ENCODE data around the gene WIPI1. TPM values are rescaled to one million over a fixed set of nuclear protein-coding genes. Genes with fewer than 3 reads are reported as not detected.

WIPI1 gene, protein sequence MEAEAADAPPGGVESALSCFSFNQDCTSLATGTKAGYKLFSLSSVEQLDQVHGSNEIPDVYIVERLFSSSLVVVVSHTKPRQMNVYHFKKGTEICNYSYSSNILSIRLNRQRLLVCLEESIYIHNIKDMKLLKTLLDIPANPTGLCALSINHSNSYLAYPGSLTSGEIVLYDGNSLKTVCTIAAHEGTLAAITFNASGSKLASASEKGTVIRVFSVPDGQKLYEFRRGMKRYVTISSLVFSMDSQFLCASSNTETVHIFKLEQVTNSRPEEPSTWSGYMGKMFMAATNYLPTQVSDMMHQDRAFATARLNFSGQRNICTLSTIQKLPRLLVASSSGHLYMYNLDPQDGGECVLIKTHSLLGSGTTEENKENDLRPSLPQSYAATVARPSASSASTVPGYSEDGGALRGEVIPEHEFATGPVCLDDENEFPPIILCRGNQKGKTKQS
- total RNA-seq (10 to 100 TPM; 18.9 to 28.5 (median 22.3) TPM), polyA plus RNA-seq (10 to 100 TPM; 63.2 to 78.8 (median 78.1) TPM)

DNA sequence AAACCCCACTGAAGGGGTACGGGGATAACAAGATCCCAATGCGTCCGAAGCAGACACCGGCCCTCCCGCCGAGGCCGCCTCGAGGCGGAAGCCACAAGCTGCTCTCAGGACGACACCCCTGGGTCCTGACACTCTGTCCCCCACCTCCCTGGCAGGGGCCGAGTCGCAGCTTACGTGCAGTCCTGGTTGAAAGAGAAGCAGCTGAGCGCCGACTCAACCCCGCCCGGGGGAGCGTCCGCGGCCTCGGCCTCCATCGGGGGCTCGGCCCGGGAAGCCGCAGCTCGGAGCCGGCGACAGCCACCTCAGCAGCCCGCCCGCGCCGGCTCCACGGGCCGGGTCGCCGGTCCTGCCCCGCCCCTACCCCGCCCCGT lies at the start of gene WIPI1:
WIPI1 (minus strand) TSS at position 329 of the 371 bp plus-strand sequence; CDS start at position 254, 75 bp downstream.
- peak; percentile 82 for DNase-seq
- WGBS, 2 donors = 0% methylated on average over 36 to 37 of the region's 39 CpGs
- Histone ChIP-seq H3K27me3 (no peaks in the 10 kb centered on the region), H3K36me3 (peaks cover 0 to 6% (median under 1%) of the 10 kb centered on the region in 4 donors), H3K9me3 (no peaks in the 10 kb centered on the region), H3K4me3 (peak within 1 kb of the TSS; percentile 57 to 88 (median 84)), H3K4me1 (peaks cover 0 to 21% (median 17%) of the 10 kb centered on the region in 4 donors), H3K27ac (peak within 1 kb of the TSS; percentile 96 to 98 (median 97))
- TF ChIP-seq EP300 (IDR thresholded peaks at IDR 0.05) (no peak), POLR2AphosphoS5 (IDR thresholded peaks at IDR 0.05) (peak in 2 of 4 donors; percentile 37 to 60), POLR2A (IDR thresholded peaks at IDR 0.05) (peak; percentile 30 to 42)
- TF ChIP-seq, protein P1, sequence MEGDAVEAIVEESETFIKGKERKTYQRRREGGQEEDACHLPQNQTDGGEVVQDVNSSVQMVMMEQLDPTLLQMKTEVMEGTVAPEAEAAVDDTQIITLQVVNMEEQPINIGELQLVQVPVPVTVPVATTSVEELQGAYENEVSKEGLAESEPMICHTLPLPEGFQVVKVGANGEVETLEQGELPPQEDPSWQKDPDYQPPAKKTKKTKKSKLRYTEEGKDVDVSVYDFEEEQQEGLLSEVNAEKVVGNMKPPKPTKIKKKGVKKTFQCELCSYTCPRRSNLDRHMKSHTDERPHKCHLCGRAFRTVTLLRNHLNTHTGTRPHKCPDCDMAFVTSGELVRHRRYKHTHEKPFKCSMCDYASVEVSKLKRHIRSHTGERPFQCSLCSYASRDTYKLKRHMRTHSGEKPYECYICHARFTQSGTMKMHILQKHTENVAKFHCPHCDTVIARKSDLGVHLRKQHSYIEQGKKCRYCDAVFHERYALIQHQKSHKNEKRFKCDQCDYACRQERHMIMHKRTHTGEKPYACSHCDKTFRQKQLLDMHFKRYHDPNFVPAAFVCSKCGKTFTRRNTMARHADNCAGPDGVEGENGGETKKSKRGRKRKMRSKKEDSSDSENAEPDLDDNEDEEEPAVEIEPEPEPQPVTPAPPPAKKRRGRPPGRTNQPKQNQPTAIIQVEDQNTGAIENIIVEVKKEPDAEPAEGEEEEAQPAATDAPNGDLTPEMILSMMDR (IDR thresholded peaks at IDR 0.05) = no peak
- intact Hi-C loops (cut with DNase I) = loop anchor here (5.0 kb wide), 2 partner anchors 55 to 210 kb away; partner anchors contain the start of genes AMZ2 and PRKAR1A

DNA sequence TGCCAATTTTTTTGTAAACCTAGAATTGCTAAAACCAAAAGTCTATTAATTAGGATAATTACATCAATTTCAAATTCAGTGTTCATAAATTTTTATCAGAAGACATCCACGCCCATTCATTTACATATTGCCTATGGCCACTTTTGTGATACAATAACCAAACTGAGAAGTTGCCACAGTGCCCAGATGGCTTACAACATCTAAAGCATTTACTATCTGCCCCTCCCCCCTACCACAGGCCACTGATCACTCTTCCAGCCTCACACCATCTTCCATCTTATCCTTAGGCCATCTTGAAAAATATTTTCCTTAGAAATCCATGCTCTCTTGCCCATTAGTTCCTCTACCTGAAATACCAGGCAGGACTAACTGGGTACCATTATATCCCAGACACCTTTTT lies 48.7 kb upstream of the WIPI1 start:
- Histone ChIP-seq H3K36me3 (no peaks in the 10 kb centered on the region), H3K27ac (no peak overlapping the region), H3K9me3 (no peaks in the 10 kb centered on the region), H3K4me1 (peaks cover 0 to 1% (median 0%) of the 10 kb centered on the region in 4 donors), H3K4me3 (no peak overlapping the region), H3K27me3 (peaks cover 0 to under 1% (median 0%) of the 10 kb centered on the region in 3 donors)
- DNase-seq = no peak
- WGBS, 2 donors = 87 to 97% methylated on average over 1 of the region's 1 CpG
- intact Hi-C loops (cut with DNase I) = no loop called here
- TF ChIP-seq, protein P1 (IDR thresholded peaks at IDR 0.05) = no peak

DNA sequence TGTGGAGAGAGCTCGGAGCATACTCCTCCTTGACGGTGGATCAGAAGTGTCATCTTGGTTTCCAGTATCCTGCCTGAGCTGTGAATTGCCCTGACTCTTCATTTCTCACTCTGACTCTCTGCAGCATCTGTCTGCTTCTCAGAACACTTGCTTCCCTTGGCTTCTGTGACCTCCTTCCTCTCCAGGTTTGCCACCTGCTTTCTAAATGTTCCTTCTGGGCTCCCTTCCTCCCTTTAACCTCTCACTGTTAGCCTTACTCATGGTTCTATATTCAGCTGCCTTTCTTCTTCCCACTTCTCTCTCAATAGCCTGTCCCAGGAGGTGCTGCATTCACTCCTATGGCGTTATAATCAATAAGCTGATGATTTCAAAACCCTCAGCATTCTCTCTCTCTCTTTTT lies 43.8 kb upstream of the WIPI1 start:
- H3K27ac ChIP-seq = no peak overlapping the region
- H3K9me3 ChIP-seq = no peaks in the 10 kb centered on the region
- no peaks in the 10 kb centered on the region for H3K4me1 ChIP-seq
- WGBS, 2 donors = 74 to 89% methylated on average over 3 of the region's 3 CpGs
- intact Hi-C loops (cut with DNase I) = no loop called here
- no peak overlapping the region for H3K4me3 ChIP-seq
- TF ChIP-seq, protein P1 (IDR thresholded peaks at IDR 0.05) = no peak
- no peak for TF ChIP-seq POLR2A (IDR thresholded peaks at IDR 0.05)
- no peak for TF ChIP-seq POLR2AphosphoS5 (IDR thresholded peaks at IDR 0.05)
- TF ChIP-seq EP300 (IDR thresholded peaks at IDR 0.05) = no peak
- no peaks in the 10 kb centered on the region for H3K36me3 ChIP-seq
- H3K27me3 ChIP-seq = peaks cover 0 to 8% (median 0%) of the 10 kb centered on the region in 3 donors
- no peak for DNase-seq

DNA sequence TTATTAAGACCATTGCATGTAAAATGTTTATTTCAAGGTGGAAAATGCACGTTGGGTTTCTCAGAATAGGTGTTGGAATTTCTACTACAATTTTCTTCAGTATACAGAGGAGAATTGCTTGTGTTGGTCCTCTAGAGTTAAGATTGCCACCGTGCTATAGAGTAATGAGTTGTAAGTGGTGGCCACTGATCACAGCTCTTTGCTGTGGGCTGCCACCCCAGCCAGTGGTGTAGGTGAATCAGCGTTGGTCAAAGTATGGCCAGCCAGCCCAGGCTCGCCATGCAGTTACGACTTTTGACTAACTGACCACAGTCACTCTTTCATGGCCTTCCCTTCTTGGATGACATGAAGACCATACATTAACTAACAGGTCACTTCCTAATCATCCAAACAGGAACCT lies 42.3 kb upstream of the WIPI1 start:
- Histone ChIP-seq H3K27me3 (peaks cover 0 to 8% (median 0%) of the 10 kb centered on the region in 3 donors), H3K9me3 (no peaks in the 10 kb centered on the region), H3K27ac (no peak overlapping the region), H3K36me3 (no peaks in the 10 kb centered on the region), H3K4me1 (no peaks in the 10 kb centered on the region), H3K4me3 (no peak overlapping the region)
- intact Hi-C loops (cut with DNase I) = no loop called here
- TF ChIP-seq EP300 (IDR thresholded peaks at IDR 0.05) (no peak), POLR2AphosphoS5 (IDR thresholded peaks at IDR 0.05) (no peak), POLR2A (IDR thresholded peaks at IDR 0.05) (no peak)
- TF ChIP-seq, protein P1 (IDR thresholded peaks at IDR 0.05) = no peak
- DNase-seq = no peak
- 92 to 95% methylated on average over 5 of the region's 5 CpGs for WGBS, 2 donors
